KBM-7 (cell line): ENCODE results near the gene ALDH16A1.

ENCODE experiments used
- DNase-seq: peaks from one replicate; pipeline ENCODE4 v3.0.0-alpha.2; 2015
- in situ Hi-C: fragments of 300-500 bp; cut with MboI; formaldehyde crosslinking; loops from 2 replicates; pipeline ENCODE4 v1.14.3; 2020; ENCODE audit warnings: low sequenced_read_pairs, low pct_unique_long_range_greater_than_20kb, mixed read lengths

ALDH16A1 gene

DNA sequence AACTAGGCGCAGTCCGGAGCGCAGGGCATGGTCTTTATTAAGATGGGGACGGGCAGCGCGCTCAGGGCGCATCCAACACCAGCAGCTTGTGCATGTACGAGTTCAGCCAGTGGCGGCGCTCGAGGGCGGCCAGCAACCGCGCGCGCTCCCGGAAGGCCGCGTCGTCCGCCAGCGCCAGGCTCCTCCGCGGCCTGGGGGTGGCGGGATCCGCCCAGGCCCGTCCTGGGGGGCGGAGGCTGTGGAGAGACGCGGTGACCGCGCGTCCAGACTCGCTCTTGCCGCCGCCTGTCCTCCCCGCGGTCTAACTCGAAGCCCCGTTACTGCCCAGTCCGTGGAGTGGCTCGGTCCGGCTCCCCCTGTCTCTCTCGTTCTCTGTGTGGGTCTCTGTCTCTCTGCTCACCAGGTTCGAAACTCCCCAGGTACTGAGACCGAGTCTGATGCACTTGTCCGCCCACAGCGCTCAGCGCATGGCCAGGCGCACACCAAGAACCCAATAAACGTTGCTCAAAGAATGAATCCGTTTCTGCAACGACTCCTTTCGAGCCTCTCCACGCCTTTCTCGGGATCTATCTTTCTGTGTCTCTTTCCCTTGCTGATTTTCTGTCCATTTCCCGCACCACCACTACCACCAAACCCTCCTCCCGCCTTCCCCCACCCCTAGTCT lies 30.5 kb upstream of the ALDH16A1 start:
- DNase-seq = peak; percentile 78
- in situ Hi-C loops = no loop called here

DNA sequence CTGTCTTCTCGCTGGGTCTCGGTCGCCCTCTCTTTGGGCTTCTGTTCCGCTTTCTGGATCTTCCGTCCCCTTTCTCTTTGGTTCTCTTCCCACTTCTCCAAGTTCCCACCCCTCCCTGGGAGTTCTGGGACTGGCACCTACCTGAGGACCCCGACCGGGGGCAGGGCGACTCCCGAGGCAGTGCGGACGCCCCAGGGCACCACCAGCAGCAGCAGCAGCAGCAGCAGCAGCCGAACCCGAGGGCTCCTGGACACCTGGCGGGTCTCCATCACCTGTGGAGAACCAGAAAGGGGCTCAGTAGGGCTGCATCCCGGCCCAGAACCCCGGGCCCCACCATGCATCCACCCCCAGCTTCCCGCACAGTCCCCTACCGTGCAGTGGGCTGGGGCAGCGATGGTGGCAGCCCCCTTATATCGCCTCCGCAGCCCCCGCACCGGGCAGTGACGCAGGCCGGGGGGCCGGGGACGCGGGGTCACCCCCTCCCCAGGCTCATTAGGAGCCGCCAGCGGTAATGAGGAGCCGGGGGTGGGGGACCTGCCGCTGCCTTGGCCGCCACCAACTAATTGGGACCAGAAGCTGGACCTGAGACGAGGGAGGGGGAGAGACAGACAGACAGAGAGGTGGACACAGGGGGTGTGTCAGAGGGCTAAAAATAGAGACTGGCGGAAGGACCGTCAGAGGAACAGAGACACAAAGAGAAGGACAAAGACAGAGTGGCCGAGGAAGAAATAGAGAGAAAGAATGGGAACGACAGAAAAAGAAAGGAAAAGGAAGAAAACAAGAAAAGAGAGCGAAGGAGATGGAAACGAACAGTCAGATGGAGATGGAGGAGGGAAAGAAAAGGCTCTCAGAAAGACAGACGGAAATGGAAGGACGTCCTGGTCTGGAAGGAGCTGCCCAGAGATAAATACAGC lies 29.7 kb upstream of the ALDH16A1 start, which contains the start of gene PTH2:
PTH2 (minus strand) TSS at position 371 of the 914 bp plus-strand sequence; CDS start at position 269, 102 bp downstream.
- in situ Hi-C loops = no loop called here
- DNase-seq = no peak

DNA sequence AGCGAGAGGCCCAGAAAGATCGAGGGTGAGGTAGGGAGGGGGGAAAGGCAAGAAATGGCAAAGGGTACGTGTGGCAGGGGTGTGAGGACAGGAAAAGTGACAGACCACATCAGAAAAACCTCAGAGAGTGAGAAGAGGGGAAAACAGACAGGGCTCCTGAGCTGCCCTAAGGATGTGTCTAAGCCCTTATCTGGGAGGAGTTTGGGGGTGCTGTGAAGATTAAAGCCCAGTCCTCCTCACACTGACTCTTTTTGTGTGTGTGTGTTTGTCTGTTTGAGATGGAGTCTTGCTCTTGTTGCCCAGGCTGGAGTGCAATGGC lies 29.1 kb upstream of the ALDH16A1 start:
- in situ Hi-C loops = no loop called here
- no peak for DNase-seq

DNA sequence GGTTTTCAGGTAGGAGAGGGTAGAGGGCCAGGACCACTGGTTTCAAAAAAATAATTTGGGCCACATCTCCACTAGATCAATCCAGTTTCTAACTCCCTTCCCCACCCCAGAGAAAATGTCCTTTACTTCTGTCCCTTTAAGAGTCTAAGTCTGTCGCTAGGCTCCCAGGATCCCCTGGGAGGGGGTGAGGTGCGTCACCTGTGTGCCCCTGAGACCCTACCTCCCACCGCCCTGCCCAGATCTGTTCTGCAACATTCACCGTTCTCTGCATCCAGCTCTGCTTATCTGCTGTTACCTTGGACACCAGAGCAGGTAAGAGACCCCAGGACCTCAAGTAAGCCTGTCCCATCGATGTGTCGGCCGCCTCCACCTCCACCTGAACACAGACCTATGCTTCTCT lies 27.8 kb upstream of the ALDH16A1 start, which contains the start of gene GFY:
GFY (plus strand) TSS at position 211 of the 400 bp plus-strand sequence. CDS start 1,043 bp downstream, outside the sequence.
- in situ Hi-C loops = no loop called here
- DNase-seq = no peak

DNA sequence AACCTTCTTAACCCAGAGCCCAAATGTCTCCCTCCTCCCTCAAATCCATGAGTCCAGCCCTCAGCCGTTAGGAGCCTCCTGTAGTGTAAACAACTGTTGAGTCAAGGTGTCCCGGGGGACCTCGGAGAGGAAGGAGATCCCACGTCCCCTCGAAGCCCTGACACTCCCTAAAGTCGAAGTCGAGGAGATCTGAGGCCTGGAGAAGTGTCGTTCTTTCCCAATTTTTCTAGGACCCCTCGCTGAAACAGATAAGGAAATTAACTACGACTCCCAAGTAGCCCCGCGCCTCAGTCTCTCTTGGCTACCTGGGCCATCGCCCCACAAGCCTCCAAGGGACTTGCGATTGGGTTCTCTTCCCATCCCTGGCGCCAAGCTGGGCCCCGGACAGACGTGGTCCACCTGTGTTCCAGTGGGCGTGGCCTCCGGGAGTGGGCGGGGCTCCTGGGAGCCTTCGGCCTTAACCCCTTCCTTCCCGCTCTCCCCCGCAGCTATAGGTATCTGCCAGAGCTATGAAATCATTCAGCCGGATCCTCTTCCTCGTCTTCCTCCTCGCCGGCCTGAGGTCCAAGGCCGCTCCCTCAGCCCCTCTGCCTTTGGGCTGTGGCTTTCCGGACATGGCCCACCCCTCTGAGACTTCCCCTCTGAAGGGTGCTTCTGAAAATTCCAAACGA lies 27.0 kb upstream of the ALDH16A1 start:
- peak; percentile 51 for DNase-seq
- in situ Hi-C loops = no loop called here

DNA sequence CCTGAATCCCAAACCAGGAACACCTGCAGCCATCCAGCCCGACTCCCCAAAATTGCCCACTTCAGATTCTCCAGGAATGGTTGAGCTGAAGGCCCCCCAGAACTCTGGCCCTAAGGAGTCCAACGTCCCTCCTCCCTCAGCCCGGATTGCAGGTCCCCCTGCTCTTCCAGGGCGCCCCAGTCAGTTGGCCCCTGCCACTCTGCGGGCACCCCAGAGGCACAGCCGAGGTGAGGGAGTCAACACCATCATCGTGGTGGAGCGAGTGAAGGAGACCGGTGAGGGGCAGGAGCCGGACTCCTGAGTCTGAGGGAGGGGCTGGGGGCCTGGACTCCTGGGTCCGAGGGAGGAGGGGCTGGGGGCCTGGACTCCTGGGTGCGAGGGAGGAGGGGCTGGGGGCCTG lies 25.7 kb upstream of the ALDH16A1 start:
- in situ Hi-C loops = no loop called here
- no peak for DNase-seq

DNA sequence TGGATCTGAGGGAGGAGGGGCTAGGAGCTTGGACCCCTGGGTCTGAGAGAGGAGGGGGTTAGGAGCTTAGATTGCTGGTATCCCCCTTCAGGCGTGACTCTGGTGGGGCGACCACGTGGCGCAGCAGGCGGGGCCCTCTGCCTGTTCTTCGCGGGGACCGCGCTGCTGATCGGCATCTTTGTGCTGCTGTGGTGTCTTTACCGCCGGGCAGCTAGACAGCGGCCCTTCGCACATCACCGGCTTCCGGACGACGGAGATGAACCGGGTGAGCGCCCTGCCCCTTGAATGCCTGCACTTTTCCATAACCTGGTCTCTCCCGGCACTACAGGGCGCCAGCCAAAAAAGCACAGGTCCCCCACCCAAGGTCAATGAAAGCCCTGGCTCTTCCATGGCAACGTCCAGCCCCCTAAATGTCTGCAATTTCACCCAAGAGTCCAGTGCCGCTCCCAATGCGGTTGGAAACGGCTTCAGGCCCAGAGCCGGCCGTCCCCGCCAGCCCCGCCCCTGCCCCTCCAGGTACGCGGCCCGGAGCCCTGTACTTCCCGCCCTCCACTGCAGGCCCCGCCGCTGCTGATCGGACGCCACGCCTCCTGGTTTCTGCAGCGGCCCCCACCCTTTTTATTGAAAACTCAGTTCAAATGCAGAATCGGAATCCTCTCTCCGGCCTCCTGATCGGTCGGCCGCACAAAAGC lies 25.0 kb upstream of the ALDH16A1 start:
- no peak for DNase-seq
- in situ Hi-C loops = no loop called here

DNA sequence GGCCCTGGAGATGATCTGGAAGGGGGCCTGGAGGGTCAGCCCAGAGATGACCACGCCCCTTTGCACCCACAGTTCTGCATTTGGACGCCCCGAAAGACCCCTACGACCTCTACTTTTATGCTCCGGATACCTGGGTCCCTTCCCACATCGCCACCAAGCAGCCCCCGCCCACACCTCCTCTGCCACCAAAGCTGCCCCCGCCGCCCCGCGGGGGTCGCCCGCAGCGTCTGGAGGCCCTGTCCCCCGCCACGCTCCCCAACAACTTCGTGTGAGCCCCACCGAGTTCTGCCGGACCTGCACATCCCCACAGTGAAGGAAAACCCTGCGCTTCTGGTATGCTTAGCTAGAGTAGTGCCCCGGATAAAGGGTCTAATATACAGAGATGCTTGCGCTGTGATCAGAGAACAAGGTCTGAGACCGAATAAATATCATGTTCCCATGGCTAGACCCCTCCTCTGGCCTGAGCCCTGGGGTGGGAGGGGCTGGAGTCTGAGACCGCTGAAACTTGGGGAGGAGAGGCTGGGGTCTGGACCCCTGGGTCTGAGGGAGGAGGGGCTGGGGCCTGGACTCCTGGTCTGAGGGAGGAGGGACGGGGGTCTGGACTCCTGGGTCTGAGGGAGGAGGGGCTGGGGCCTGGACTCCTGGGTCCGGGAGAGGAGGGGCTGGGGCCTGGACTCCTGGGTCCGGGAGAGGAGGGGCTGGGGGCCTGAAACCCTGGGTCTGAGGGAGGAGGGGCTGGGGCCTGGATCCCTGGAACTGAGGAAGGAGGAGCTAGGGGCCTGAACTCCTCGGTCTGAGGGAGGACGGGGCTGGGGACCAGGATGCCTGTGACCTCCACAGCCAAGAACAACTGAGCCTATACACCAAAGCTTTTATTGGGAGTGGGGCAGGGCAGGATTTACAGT lies 24.2 kb upstream of the ALDH16A1 start:
- in situ Hi-C loops = no loop called here
- no peak for DNase-seq

DNA sequence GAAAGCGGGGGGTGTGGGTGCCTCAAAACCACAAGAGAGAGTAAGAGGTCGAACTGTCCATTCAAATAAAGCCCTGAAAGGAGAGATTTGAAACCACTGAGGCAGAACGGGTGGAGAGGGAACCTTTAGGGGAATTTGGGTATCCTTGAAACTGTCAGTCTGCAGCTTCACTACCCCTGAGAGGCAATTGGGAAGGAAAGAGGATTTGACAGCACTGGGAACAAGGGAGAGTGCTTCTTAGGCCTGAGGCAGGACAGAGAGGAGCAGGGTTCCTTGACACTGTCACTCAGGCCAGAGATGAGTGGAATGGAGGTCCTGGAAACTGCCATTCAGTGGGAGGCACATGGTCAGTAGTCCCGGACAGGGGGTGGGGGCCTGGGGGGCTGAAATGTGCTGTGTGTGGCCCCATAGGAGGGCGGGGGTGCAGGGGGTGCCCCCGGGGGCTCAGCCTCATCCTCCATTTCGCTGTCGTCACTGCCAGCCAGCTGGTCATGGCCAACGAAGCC lies 22.8 kb upstream of the ALDH16A1 start:
- no peak for DNase-seq
- in situ Hi-C loops = no loop called here

DNA sequence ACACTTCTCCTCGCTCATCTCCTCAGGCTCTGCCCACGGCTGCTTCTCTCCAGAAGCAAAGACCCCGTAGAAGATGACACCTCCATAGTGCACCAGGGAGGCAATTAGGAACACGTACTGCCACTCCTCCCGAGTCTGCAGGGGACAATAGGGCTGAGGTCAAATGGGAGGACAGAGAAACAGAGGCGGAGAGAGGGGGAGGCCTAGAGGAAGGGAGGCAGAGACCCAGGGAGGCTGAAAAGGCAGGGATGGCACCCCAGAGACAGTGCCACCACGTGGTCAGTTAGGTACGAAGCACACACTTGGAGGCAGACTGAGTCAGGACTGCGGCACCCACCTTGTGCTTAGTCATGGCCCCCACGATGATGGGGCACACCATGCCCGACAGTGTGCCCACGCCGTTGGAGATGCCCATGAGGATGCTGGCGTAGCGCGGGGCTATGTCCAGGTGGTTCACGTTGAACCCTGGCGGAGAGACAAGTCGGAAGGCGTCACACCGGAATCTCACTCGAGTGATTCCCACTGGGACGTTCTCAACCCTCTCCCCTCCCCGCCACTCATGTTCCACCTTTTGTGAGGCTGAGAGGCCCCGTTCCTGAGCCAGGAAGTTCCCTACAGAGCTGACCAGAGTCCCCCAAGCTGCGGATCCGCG lies 22.2 kb upstream of the ALDH16A1 start:
- no peak for DNase-seq
- in situ Hi-C loops = no loop called here

DNA sequence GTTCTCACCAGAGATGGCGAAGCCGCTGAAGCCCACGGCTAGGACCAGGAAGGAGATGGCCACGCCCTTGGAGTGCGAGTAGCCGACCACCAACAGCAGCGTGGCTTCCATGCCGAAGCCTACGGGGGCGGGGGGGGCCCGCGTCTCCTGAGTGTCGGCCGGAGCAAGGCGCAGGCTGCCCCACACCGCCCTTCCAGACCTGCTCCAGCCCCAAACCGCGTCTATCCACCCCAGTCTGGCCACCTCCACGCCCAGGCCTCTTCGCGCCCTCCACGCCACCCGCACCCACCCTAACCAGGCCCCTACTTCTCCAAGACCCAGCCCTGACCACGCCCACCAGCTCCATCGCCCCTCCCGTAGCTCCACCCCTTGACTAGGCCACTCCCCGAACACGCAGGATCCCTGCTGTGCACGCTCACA lies 21.7 kb upstream of the ALDH16A1 start:
- DNase-seq = no peak
- in situ Hi-C loops = no loop called here

DNA sequence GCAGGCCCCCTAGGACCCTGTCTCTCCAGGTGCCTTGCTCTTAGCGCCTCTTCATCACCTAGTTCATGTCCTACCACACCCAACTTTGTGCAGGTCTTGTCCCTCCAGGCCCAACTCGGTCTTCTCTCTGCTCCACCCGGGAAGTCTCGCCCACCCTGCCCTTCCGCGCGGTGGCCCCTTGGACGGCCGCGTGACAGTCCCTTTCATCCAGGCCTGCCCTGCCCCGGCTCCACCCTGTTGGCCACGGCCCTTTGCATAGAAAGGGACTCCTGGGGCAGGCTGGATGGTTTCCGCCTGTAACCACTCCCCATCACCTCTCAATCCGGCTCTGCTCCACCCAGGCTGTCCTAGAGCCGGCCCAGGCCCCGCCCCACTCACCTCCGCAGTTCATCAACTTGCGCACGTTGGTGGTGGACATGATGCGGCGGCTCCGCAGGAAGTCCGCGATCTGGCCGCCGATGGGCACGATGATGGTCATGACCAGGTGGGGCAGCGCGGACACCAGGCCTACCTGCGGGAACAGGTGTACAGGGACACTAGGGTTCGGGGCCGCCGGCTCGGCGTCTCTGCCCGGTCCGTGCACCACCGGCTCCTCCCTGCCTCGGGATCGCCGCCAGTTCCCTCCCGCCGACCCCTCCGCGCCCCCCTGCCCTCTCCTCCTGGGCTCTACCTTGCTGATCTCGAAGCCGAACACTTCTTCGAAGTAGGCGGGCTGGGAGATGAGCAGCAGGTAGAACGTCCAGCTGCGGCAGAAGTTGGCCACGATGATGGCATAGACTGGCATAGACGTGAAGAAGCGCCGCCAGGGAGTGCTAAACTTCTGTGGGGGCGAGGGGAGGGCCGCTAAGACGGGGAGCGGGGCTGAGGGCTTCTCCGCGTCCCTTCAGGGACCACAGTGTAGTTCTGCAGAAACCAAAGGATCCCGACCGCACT lies 20.6 kb upstream of the ALDH16A1 start:
- no peak for DNase-seq
- in situ Hi-C loops = no loop called here

DNA sequence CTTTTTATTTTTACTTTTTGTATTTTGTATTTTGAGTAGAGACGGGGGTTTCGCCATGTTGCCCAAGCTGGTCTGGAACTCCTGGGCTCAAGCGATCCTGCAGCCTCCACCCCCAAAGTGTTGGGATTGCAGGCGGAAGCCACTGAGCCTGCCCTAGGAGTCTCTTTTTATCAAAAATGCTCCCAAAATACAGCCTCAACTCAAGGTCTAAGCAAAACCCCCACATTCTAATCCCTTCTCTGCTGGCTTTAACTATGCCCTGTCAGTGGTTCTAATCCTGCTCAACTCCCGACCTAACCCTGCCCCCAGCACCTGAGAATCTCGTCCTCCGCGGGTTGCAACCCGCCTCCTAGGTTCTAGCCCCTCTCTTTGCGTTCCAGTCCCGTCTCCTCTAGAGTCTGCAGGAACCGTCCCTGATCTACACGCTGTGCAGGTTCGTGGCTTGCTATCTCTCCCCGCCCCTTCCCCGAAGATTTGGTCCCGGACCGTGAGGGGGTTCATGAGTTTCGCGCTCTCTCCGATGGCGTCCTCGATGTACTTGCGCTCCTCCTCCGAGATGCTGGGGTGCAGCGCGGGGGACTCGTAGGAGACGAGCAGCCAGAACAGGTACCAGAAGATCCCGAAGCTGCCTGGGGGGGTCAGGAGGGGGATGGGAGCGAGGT lies 19.7 kb upstream of the ALDH16A1 start:
- in situ Hi-C loops = no loop called here
- DNase-seq = no peak

DNA sequence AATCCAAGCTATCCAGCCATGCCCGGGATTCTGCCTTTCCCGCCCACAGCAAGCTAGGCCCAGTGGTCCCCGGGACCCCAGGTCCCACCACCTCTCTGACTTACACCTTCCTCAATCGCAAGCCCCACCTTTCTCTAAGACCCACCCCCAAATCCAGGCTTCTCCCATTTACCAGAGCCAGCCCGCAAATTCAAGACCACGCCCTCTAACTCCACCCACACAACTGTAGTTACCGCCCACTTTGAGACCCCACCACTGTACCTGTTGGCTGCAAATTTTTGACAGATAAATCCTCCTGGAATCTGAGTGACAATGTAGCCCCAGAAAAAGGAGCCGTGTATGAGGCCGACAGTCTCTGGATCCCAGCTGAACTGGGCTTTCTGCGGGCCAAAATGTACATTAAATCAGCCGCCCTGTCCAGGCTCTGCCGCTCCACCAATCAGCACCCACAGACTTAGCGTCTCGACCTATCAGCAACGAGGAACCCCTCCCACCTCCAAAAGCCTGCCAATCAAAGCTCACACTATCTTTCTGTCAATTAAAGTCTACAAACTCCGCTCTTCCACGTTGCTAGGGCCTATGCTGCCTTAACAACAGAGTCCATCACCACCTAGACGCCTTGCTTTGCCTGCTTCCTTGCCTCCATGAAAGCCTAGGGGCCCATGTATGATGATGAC lies 18.0 kb upstream of the ALDH16A1 start:
- in situ Hi-C loops = no loop called here
- no peak for DNase-seq

DNA sequence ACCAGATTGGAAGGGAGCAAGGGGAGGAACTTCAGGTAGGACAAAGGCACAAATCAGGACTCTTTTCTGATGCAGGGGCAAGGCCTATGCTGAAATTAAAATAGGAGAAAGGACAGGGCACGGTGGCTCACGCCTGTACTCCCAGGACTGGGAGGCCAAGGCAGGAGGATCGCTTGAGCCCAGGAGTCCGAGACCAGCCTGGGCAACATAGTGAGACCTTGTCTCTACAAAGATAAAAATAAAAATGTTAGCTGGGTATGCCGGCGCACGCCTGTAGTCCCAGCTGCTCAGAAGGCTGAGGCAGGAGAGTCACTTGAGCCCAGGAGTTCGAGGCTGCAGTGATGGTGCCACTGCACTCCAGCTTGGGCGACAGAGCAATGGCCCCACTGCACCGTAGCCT lies 17.4 kb upstream of the ALDH16A1 start:
- in situ Hi-C loops = no loop called here
- no peak for DNase-seq
